ENCODE results near the gene PIK3C2A.
"Not testable (repeated sequence)": the region's sequence is repeated elsewhere in the genome, so short reads cannot be mapped to it uniquely, and the experiment has no call there.

Gene PIK3C2A

DNA sequence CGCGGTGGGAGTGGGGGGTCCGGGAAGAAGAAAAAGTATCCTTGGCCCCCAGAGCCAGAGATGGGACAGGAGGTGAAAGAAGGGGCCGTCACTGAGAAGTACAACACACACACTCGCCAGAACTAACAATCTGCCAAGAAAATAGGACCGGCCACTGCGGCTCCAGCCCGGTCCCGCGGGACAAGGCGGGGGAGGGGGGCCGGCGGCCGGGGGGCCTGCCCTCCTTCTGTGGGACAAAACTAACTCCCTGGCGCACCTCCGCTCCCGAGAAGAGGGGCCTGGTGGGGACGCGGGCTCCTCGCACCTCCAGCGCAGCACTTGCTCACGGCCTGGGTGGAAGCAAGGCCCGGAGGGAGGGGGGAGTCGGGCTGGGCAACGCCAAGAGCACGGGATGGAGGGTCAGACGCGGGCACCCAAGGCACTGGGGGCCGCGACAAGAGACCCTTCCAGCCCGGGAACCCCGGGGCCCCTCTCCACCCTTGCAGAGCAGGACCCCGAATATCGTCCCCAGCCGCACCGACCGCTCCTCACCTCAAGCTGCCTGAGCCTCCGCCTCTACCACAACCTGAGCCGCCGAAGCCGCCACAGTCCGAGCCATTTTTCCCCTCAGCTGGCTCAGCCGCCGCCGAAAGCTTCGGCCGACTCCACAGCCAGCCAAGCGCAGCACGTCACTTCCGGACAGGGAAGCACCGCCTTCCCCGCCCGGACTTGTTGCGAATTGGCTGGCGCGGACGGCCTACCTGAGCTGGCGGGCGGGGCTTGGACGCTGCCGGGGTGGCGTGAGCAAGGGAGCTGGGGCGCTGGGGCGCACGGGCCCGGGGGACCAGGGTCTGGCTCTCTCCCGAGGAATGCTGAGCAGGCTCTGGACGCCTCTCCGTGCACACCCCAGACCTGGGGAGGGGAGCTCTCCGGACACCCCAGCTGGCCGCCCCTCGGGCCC, at the start of gene PIK3C2A:
TSS of gene PIK3C2A (minus strand) at position 670 of the 940 bp plus-strand sequence. CDS start 38,245 bp downstream, outside the sequence.
- no peak for FAIRE-seq

DNA sequence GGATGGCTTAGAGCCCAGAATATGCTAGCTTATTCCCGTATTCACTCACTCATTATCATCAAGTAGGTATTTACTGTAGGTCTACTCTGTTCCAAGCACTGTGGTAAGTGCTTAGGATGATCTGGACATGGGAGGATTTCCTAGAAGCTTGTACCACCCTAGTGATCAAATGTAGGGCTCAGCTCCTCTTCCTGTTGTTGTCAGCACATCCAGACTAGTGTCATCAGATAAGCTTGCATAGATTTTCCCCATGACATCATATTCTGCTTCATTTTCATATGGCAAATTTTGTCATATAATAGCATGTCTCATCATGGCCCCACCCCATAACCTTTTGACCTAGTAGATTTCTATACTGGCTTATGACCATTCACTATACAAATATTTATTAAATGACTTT, 49.4 kb upstream of the PIK3C2A start:
- no peak for FAIRE-seq

- no peak for FAIRE-seq
Measured at GRCh38 chr11:17256512-17256911, 48.7 kb upstream of the PIK3C2A start.

- FAIRE-seq: no peak
Measured at GRCh38 chr11:17252704-17253103, 44.9 kb upstream of the PIK3C2A start.

DNA sequence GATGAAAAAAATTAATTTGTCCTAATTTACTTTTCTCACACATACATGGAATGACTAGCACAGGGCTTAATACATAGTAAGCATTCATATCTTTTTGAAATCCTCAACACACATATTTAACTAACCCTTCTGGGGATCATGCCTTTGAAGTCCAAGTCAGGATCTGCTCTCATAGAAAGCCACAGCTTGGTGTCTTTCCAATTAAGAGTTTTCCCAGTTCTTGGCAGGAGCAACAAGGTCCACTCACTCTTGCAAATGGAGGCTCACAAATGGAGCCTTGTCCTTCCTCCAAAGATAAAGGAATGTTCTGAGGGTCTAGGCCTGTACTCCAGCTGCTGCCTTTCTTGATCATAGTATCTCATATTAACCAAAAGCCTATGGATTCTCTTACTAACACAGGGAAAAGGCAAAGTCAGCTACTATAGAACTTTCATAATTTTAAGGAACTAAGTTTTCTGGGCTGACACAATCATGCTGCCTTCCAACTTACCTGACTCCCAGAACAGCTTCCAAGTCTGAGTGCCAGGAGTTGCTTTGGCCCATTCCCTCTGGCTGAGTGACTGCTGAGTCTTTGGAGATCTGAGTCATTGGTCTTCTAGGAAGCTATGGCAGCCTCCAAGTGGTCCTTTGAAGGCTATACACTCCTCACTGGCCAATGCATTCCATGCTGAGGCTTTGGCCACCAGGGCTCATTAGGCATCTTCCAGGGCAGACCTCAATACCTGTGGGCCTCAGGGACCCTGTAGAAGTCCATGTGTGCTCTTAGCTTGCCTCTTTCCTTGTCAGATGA, 43.0 kb upstream of the PIK3C2A start:
- FAIRE-seq: no peak

DNA sequence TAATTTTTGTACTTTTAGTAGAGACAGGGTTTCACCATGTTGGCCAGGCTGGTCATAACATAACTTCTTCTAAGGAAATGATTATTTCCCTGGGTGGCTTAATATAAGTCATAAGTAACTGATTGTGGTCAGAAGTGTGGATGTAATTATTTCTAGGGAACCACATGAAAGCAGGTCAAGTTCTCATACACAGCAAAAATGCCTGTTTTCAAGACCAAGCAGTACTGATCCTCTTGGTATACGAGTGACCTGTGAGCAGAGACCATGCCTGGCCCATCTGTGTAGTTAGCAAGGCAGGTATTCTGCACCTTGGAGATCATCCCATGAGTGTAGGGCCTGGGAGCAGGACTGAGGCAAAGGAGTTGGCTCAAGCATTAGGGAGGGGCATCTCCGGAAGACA, 36.3 kb upstream of the PIK3C2A start:
- no peak for FAIRE-seq

DNA sequence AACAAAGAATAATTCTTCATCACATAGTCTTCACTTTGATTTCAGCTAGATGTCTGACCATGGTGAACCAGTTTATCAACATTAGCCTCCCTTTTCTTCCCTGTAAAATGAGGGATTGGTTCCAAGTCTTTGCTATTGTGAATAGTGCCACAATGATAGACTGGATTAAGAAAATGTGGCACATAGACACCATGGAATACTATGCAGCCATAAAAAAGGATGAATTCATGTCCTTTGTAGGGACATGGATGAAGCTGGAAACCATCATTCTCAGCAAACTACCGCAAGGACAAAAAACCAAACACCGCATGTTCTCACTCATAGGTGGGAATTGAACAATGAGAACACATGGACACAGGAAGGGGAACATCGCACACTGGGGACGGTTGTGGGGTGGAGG, 35.2 kb upstream of the PIK3C2A start:
- not testable (repeated sequence) for FAIRE-seq

DNA sequence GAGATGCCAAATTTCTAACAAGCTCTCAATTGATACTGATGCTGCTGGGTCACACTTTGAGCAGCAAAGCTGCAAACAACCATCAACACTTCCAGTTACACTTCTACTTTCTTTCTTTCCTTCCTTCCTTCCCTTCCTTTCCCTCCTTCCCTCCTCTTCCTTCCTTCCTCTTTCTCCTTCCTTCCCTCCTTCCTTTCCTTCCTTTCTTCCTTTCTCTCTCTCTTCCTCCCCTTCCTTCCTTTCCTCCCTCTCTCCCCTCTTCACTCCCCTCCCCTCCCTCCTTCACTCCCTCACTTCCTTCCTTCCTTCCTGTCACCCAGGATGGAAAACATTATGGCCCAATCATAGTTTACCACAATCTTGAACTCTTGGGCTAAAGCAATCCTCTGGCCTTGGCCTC, 33.0 kb upstream of the PIK3C2A start:
- no peak for FAIRE-seq

GRCh38 chr11:17239927-17240326, 32.1 kb upstream of the PIK3C2A start:
- not testable (repeated sequence) for FAIRE-seq

DNA sequence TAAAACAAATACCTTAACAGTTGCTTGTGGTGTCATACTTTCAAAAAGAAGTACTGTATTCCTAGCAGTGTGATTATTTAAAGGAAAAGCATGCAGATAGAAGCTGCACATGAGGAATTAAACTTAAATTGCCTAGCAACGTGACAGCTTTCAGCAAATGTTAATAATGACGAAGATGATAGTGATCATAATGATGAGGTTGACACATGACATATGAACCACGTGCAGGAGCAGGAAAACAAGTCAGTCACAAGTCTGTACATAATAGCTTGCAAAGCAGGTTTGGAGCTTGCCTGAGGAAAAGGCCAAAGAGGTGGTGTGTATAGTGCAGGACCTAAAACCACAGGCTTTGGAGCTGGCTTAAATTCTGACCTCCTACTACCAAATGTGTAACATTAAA, 30.6 kb upstream of the PIK3C2A start:
- FAIRE-seq: no peak

DNA sequence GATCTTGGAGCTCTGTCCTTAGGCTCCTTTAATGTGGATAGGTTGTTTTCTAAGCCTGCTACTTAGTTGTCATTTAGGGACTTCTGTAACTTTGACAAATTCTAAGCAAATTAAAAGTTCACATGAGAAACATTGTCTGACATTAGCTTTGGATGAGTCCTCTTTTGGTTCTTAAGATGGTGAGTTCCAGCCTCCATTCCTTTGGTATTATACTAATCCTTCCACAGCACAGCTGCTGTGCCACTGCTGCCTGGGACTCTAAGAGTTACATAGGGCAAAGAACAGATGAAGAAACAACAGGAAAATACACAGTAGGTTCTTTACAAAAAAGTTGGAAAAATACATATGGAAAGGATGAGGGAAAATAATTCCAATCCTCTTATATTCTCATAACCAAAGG, 25.3 kb upstream of the PIK3C2A start:
- no peak for FAIRE-seq

- FAIRE-seq: no peak
Measured at GRCh38 chr11:17230867-17231851, 23.4 kb upstream of the PIK3C2A start.

DNA sequence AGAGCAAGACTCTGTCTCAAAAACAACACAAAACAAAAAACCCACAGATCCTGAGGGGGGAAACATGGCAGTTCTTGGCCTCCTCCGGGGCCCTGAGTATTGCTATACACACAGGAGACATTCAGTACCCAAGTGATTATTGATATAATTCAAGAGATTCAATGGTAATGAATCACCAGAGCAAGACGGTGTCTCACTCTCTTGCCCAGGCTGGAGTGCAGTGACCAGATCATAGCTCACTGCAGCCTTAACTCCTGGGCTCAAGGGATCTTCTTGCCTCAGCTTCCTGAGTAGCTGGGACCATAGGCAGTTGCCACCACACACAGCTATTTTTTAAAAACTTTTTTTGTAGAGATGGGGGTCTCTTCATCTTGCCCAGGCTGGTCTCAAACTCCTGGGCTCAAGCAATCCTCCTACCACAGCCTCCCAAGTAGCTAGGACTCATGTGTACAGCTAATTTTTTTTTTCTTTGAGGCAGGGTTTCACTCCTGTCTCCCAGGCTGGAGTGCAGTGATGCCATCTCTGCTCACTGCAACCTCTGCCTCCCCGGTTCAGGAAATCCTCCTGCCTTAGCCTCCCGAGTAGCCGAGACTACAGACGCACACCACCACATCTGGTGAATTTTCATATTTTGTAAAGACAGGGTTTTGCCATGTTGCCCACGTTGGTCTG, 21.8 kb upstream of the PIK3C2A start:
- no peak for FAIRE-seq

- not testable (repeated sequence) for FAIRE-seq
Measured at GRCh38 chr11:17228186-17228925, 20.6 kb upstream of the PIK3C2A start.

GRCh38 chr11:17224727-17225126, 16.9 kb upstream of the PIK3C2A start:
- FAIRE-seq: no peak

DNA sequence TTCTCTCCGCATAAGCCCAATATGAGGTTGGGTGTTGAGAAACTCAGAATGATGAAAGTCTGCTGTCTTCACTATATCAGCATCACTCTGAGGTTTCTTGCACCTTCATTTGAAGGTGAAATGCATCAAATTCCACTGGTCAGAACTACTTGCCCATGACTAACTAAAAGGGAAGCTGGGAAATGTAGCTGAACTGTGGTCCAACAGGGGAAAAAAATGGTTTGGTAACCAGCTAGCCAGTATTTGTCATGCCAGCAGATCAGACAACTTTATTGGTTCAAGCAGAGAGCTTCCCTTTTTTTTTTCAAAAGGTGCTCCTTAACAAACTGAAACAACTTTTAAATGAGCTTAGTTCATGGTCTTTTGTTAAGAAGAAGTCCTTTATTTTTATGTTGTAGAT, 14.2 kb upstream of the PIK3C2A start:
- FAIRE-seq: no peak

DNA sequence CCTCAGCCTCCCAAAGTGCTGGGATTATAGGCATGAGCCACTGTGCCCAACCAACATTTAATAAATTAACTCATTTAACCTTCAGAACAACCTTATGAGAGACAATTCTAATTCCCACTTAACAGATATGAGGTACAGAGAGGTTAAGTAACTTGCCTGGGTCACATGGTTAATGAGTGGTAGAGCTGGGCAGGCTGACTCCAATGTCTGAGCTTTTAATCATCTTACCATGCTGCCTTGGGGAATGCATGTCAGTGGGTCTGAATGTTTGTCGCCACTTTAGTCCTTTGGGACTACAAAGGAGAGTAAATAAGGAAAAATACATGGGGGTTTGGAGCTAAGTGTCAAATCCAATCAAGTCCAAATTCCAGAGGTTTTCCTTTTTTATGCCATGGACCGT, 11.2 kb upstream of the PIK3C2A start:
- FAIRE-seq: no peak

- no peak for FAIRE-seq
Measured at GRCh38 chr11:17218403-17218802, 10.6 kb upstream of the PIK3C2A start.

DNA sequence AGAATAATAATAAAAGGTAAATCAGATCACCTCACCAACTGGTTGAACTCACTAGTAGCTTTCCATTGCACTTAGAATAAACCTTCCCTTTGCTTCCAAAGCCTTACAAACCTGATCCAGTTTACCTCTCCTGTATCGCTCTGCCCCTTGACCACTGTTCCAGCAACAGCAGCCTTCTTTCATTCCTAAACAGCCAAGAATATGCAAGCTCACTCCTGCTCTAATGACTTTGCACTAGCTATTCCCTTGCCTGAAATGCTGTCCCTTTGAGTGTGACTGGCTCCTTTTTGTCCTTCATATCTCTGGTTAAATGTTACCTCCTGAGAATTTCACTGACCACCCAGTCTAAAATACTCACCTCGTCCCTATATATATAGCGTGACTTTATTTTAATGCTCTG, 9.6 kb upstream of the PIK3C2A start:
- no peak for FAIRE-seq

DNA sequence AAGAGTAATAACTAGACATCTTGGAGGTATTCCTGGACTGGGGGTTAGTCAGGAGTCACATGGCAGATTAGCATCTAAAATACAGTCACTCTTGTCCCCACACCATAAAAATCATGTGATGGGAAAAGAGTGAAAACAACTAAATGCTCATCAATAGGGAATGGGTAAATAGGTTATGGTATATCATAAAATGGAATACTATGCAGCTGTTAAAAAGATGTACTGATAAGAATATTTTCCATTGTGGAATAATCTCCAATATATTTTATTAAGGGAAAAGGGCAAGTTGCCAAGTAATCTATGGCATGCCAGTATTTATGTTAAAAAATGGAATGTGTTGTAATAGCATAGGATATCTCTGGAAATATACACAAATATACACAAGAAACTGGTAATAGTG, 6.6 kb upstream of the PIK3C2A start:
- no peak for FAIRE-seq

GRCh38 chr11:17211286-17211685, 3.5 kb upstream of the PIK3C2A start:
- FAIRE-seq: no peak

GRCh38 chr11:17209939-17210245, 2.1 kb upstream of the PIK3C2A start:
- no peak for FAIRE-seq

Measured in TTC549 (cell line).